AG04449 (cell line): ENCODE measurements around the gene RBMS3.

Source experiments
- CTCF ChIA-PET: fragments of 350-600 bp; formaldehyde crosslinking; extraction: SDS; loops from one replicate; lab custom pipeline; 2021; ENCODE audit warnings: antibody characterized with exemption; lab: Yijun Ruan, JAX
- POLR2A ChIA-PET: fragments of 400-600, 350-600 bp; formaldehyde crosslinking; extraction: SDS; loops from one replicate; lab custom pipeline; 2020; ENCODE audit warnings: antibody characterized with exemption, inconsistent platforms; lab: Yijun Ruan, JAX
- DNase-seq: peaks from one replicate; pipeline ENCODE4 v3.0.0-alpha.2; 2010; ENCODE audit warnings: low read depth, low spot score
- H3K4me3 ChIP-seq: 2 replicates; pipeline ENCODE4 v1.5.1; 2011; ENCODE audit warnings: low read depth, mild to moderate bottlenecking, control low read depth, low read length
- TF ChIP-seq, protein P1 (sequence below): IDR thresholded peaks from one replicate; pipeline ENCODE4 v1.5.1; 2011; ENCODE audit warnings: mild to moderate bottlenecking, moderate library complexity, low read length, control low read depth, inconsistent platforms; ENCODE audit not compliant: insufficient read depth; ENCODE audit errors: missing control alignments

Gene RBMS3

DNA sequence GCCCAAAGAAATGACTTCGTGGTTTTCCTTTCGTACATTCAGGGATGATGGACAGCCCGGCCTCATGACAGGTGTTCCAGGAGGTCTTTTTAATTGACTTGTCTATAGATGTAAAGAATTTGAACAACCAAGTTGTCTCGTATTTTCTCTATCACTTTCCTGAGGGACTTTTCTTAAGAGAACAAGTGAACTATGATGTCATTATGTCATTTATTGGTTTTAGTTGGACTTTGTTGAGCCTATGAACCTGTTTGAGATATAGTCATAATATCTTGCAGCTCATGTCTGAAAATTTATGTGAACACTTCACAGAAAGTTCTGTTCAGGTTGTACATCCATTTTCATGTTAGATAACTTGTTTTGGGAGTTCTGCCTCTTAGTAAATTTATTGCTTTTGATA is 89.2 kb downstream of the RBMS3 start:
- TF ChIP-seq, protein P1, sequence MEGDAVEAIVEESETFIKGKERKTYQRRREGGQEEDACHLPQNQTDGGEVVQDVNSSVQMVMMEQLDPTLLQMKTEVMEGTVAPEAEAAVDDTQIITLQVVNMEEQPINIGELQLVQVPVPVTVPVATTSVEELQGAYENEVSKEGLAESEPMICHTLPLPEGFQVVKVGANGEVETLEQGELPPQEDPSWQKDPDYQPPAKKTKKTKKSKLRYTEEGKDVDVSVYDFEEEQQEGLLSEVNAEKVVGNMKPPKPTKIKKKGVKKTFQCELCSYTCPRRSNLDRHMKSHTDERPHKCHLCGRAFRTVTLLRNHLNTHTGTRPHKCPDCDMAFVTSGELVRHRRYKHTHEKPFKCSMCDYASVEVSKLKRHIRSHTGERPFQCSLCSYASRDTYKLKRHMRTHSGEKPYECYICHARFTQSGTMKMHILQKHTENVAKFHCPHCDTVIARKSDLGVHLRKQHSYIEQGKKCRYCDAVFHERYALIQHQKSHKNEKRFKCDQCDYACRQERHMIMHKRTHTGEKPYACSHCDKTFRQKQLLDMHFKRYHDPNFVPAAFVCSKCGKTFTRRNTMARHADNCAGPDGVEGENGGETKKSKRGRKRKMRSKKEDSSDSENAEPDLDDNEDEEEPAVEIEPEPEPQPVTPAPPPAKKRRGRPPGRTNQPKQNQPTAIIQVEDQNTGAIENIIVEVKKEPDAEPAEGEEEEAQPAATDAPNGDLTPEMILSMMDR: no peak
- CTCF ChIA-PET: no interaction called here
- POLR2A ChIA-PET: interaction anchor here (0.5 to 0.6 kb wide), 2 partner anchors 21 to 362 kb away, joined by 3 read pairs; no protein-coding TSS in a partner anchor

GRCh38 chr3:29370476-29371420 is 89.9 kb downstream of the RBMS3 start:
- POLR2A ChIA-PET: interaction anchor here (0.5 kb wide), 1 partner anchor 22 kb away, joined by 3 read pairs; no protein-coding TSS in a partner anchor
- H3K4me3 ChIP-seq: no peak overlapping the region
- no peak for DNase-seq
- CTCF ChIA-PET: no interaction called here
- TF ChIP-seq, protein P1: no peak

More for the DNA sequence above, 89.2 kb downstream of the RBMS3 start:
- H3K4me3 ChIP-seq: no peak overlapping the region
- DNase-seq: no peak

- ChIA-PET POLR2A (no interaction called here), CTCF (no interaction called here)
- no peak for DNase-seq
- TF ChIP-seq, protein P1: no peak
- H3K4me3 ChIP-seq: no peak overlapping the region
Measured at GRCh38 chr3:29373131-29373680, 92.3 kb downstream of the RBMS3 start.

GRCh38 chr3:29374226-29374625 is 93.4 kb downstream of the RBMS3 start:
- ChIA-PET CTCF (no interaction called here), POLR2A (no interaction called here)
- no peak for DNase-seq
- TF ChIP-seq, protein P1: no peak
- no peak overlapping the region for H3K4me3 ChIP-seq

- H3K4me3 ChIP-seq: no peak overlapping the region
- TF ChIP-seq, protein P1: no peak
- DNase-seq: no peak
- POLR2A ChIA-PET: no interaction called here
- CTCF ChIA-PET: no interaction called here
Measured at GRCh38 chr3:29379097-29379496, 98.2 kb downstream of the RBMS3 start.

DNA sequence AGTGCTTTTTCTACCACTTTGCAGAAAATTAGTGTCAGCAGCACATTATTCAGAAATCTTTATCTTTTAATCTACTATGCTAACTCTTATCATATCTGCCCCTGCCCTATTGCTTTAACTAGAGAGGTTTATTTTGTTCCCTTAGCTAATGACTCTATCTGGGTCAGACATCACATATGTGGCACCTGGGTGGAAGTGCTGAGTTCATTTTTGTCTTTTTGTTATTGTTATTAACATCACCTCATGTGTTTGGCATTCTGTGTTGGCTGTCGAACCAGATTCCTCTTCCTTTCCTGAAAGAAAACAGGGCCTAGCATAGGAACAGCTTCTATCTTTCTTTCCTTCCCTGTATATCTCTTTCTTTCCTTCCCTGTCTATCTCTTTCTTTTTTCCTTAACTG is 100.7 kb downstream of the RBMS3 start:
- POLR2A ChIA-PET: no interaction called here
- no peak for DNase-seq
- H3K4me3 ChIP-seq: no peak overlapping the region
- TF ChIP-seq, protein P1: no peak
- CTCF ChIA-PET: no interaction called here
